NCI-H2171 treated with DMSO at 0.1 percent for 48 hours (cell line): ENCODE measurements around the gene STX7.

Experiments
- DNase-seq: peaks from one replicate; lab custom pipeline; 2025; lab: John Stamatoyannopoulos, UW

Gene STX7

DNA sequence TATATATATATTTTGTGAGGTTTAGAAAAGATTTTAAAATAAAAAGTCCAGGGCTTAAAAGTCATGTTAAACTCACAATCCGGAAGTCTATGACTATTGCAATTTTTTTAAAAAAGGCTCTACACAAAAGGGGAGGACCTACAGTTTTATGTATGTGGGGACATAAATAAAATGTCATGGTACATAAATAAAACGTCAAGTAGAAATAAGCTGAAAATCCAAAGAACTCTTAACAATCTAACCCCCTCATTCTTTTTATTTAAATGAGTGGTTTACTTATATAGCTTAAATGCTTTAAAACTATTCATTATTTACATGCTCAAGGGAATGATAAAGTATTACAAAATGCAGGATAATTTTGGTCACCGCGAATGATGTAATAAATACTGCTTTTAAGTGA is 36.2 kb downstream of the STX7 start:
- DNase-seq, result no peak

- no peak for DNase-seq
Measured at GRCh38 chr6:132475925-132476324, 37.0 kb downstream of the STX7 start.

DNA sequence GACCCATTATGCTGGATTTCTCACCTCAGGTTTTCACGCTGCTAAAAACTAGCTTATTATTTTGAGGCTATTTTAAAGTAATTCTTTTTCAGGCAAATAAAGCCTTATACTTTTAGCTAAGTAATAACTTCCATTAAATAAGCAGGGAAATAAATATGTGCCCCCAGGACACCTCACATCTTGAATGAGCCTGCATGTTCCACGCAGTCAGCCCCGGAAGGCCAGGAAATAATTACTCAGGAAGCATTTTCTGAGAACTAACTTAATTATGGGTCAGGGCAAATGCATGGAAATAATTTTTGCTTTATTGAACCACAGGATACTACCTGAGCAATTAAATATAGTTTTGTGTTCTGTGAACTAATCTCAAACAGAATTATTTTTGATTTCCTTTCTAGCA is 41.1 kb downstream of the STX7 start:
- no peak for DNase-seq

- no peak for DNase-seq
Measured at GRCh38 chr6:132466952-132467351, 46.0 kb downstream of the STX7 start.

GRCh38 chr6:132465530-132466485 is 47.1 kb downstream of the STX7 start:
- no peak for DNase-seq

DNA sequence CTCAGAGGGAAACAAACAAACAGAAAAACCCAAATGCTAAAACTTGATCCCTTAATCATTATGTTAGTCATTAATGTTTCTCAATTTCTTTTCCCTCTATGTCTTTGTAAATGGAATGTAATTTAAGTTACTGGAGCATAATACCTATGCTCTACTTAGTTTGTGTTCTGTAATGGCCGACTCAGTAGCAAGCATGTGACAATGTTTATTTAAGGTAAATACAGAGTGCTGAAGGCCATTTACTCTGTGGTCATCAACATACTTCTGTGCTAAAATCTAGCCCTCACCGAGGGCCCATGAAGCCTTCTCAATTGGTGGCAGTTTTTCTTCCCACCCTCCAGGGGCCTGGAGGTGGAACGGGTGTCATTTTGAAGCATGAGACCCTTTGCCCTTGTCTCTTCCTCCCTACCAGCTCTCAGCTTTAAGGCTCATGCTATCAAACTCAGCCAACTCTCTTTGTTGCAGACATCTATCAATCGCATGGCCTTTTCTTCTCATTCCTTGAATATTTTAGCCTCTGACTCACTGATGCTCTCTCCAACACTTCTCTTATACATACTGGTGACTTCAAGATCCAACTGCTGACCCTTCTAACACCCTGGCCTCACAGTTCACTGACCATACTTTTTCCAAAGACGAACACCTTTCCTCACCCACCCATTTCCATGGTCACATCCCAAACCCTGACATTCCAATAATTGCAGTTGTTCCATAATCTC is 48.2 kb downstream of the STX7 start:
- DNase-seq, result no peak

- DNase-seq, result no peak
Measured at GRCh38 chr6:132461958-132462357, 51.0 kb downstream of the STX7 start.

DNA sequence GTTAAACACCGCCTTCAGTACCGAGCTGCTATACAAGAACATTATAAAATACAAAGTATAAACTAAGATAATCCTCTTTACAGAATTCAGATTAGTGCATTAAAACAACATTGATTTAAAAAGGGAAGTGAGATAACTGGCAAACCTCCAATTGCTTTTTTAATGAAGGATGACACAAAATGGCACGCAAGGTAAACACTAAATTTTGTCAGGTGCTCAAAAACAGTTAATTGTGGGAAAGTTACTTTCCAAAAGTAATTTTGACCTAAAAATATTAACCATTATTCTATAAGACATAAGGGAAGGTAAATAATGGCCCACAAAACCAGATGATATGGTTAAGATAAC is 53.3 kb downstream of the STX7 start:
- no peak for DNase-seq

- DNase-seq, result no peak
Measured at GRCh38 chr6:132458887-132459604, 53.9 kb downstream of the STX7 start.

- DNase-seq, result no peak
Measured at GRCh38 chr6:132456700-132457143, 56.2 kb downstream of the STX7 start.

GRCh38 chr6:132446855-132447241 is 66.1 kb downstream of the STX7 start:
- no peak for DNase-seq

DNA sequence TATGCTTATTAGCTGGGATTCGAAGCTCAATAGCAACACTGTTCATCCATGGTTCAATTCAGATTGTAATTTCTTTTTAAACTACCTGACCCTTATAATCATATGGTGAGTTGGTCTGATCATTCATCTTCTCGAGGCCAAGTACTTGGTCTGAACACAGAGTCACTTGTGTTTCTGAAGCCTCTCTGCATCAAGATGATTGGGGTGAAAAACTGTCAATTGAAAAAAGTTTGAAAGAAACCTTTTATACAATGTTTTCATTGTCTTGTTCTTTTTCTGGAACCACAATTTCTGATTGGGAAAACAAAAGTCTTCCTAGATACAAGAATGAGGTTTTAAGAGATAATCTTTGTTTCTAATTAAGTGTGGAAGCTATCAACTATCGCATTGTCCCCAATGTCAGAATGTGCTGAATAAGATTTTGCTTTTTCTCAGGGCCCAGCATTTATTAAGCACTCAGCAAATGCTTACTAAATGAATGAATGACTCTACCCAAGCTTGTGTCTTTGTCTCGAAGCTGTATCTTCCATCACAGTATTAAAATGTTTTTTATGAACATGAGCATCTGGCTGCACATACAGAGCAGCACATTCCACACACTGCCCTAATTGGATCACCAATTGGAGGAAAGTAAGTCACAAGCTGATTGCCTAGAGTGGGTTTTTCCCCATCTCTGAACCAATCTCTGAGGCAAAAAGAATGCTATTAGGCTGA is 66.6 kb downstream of the STX7 start:
- no peak for DNase-seq

DNA sequence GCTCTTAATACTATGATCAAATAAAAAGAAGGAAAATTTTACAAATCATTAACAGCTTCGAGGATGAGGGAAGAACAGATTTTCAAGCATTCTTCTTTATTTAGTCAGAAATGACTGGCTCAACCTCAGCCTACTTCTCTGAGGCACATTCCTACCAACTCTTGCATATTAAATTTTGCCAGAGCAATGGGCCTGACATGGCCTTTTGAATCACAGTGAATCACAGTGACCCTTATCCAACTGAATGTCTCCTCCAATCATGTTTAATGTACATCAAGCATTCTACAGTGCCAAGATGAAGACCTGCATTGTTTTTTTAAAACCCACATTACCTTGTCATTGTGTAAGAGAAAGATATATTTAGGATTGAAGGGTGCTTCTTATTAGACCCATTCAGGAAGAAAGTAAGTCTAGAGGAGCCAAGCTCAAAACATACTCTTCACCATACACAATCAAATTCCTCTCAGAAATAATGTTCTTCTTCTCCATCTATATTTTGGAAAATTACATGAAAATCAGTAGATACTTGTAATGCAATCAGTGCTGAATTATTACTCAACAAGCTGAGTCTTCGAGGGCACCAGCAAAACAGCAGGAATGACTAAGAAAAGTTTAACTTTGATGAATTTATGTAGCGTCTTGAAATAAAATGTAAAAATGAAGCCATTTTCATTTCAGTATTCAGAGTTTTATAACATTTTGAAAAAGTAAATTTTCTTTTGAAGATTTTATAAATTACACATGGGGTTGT is 67.5 kb downstream of the STX7 start:
- no peak for DNase-seq

DNA sequence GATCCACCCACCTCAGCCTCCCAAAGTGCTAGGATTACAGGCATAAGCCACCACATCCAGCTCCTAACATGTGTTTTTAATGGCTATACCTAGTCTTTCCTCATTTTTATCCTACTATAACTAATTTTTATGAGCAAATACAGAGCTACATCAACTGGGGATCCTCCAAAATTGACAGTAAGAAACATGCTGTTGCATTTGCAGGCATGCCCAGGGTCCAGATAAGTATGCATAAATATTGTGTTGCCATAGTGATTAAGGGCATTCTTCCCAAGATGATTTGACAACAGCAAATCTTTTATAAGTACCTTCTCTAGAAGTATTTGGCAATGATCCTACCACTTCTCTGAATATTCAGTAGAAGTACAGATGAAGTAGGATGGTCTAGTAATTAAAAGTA is 69.7 kb downstream of the STX7 start:
- no peak for DNase-seq

- DNase-seq, result no peak
Measured at GRCh38 chr6:132430110-132430509, 82.8 kb downstream of the STX7 start.

DNA sequence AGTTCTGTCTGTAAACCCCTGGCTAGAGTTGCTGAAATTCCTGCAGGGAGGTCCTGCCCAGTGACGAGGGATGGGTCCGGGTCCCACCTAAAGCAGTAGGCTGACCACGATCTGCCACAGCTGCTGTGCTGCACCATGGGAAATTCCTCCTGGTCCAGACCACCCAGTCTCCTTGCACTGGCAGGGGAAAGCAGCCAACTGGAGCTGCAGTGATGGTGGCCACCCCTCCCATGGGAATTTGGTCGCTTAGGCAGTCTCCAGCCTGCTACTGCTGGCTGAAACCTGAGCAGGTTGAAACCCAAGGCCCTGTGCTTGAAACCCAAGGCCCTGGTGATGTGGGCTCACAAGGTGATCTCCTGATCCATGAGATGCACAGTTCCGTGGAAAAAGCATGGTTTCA is 87.7 kb downstream of the STX7 start:
- DNase-seq, result no peak

- no peak for DNase-seq
Measured at GRCh38 chr6:132423839-132424238, 89.1 kb downstream of the STX7 start.

- DNase-seq, result no peak
Measured at GRCh38 chr6:132418235-132418965, 94.5 kb downstream of the STX7 start.

DNA sequence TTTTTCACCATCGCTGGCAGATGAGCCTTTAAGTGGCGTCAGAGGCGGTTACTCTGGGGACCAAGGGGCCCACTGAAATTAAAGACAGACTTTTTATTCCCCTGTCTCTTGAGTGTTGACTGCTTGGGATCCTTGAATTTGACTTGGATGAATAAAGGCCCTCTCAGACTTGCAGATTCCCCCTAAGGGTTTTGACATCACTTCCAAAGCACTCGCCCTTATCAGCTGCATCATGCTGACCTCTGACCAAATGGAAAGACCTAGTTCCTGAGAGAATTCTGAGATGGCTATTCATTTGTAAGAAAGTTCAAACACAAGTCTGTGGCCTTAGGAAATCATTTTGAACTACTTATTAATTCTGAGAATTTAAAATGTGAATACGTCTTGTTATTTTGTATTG is 98.2 kb downstream of the STX7 start:
- no peak for DNase-seq

- no peak for DNase-seq
Measured at GRCh38 chr6:132414322-132414721, 98.6 kb downstream of the STX7 start.

DNA sequence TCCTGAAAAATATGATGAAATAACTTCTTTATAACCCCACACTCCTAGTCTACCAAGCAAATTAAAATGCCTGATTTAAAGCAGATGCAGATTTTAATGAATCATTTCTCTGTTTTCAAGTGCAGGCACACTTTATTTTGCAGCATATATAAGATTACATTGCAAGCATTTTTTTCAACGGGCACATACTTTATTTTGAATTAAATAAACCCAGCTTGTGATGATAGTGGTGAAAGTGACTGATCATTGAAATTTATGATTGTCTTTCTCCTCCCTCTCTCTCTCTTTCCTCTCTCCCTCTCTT is 99.5 kb downstream of the STX7 start:
- no peak for DNase-seq
